ENCODE measurements around the gene FKBP9. TPM values are rescaled to one million over a fixed set of nuclear protein-coding genes. Genes with fewer than 3 reads are reported as not detected.

FKBP9 gene
- total and polyA plus RNA-seq, 2 of the 8 experiments (the other 6 are each of a cell fraction or from before 2014, with no cell fraction given): 7.2 to 10.1 TPM

- TF ChIP-seq CHD7 (IDR thresholded peaks at IDR 0.05; ENCODE audit: insufficient replicate concordance, low read length) (no peak), HDAC6 (IDR thresholded peaks at IDR 0.05; ENCODE audit: low read depth, low read length) (no peak), POLR2A (IDR thresholded peaks at IDR 0.05; ENCODE audit: control extremely low read depth in 1 of 2, low read depth in 2 of 2, low read length in 2 of 2) (no peak), GABPA (IDR thresholded peaks at IDR 0.05; ENCODE audit: borderline replicate concordance, insufficient read depth, low read length) (no peak), BCL11A (IDR thresholded peaks at IDR 0.05; ENCODE audit: low read depth in 2 of 2, low read length in 2 of 2) (no peak), RFX5 (IDR thresholded peaks at IDR 0.05; ENCODE audit: borderline replicate concordance, low read depth, low read length) (no peak), SIN3A (conservative IDR thresholded peaks at IDR 0.05 in 1 of 2, IDR thresholded peaks at IDR 0.05 in 1 of 2; ENCODE audit: low read depth in 1 of 2, low read length in 2 of 2) (no peak), E2F6 (IDR thresholded peaks at IDR 0.05) (0 out of 2 replicates have a peak, but pooled peaks have one; percentile 10), TEAD4 (IDR thresholded peaks at IDR 0.05; ENCODE audit: low read depth, low read length) (no peak)
These were observed 15.4 kb upstream of the FKBP9 start (continued) for GRCh38 chr7:32941681-32942414.

Measured in H1 (cell line).